ENCODE measurements around the gene LURAP1L.

Gene LURAP1L

DNA sequence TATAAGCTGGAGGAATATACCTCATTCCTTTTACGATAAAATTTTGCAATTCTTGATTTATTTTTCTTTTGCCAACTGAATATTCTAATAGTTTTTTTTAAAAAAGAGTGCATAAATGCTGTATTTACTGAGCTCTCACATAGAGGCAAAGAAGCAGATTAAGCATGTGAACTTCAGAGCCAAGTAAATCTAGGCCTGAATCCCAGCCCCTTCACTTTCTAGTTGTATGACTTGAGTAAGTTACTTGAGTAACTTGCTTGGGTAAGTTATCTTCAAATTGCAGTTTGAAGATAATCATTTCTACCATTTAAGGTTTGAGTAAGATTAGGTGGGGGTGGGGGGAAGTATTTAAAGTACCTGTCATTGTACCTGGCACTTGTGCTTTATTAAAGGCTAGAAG lies 21.8 kb downstream of the LURAP1L start:
- Histone ChIP-seq H3K4me1 (ENCODE audit: control insufficient read depth, insufficient read depth, low read length) (peaks cover 14% of the 10 kb centered on the region), H3K9me3 (replicated peaks; ENCODE audit: low read length) (no peaks in the 10 kb centered on the region), H3K4me3 (ENCODE audit: low read length) (no peak overlapping the region), H3K9ac (ENCODE audit: low read depth, low read length) (no peak overlapping the region), H3K36me3 (ENCODE audit: insufficient read depth, low read length) (no peaks in the 10 kb centered on the region), H3K4me2 (ENCODE audit: low read length) (no peak overlapping the region), H3K27me3 (ENCODE audit: control insufficient read depth, insufficient read depth, low read length) (no peaks in the 10 kb centered on the region)

DNA sequence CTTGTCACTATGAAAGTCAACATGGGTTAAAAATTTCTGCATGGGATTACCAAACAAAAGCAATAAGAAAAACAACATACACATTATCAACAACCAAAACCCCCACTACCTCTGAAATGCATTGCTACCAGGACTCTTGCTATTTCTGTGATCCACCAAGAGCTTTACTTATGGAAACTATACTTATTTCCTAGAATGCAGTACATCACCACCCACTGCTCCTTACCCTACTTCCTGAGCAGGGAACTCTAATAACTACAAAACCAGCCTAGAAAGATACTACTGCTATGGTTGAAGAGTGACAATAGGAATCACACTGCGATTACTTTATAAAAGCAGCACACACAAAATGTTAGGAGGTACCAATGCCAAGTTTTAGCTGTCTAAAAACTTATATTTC lies 22.2 kb downstream of the LURAP1L start:
- H3K4me2 ChIP-seq (ENCODE audit: low read length), result no peak overlapping the region
- H3K27me3 ChIP-seq (ENCODE audit: control insufficient read depth, insufficient read depth, low read length), result no peaks in the 10 kb centered on the region
- H3K4me3 ChIP-seq (ENCODE audit: low read length), result no peak overlapping the region
- peaks cover 19% of the 10 kb centered on the region for H3K4me1 ChIP-seq (ENCODE audit: control insufficient read depth, insufficient read depth, low read length)
- no peak overlapping the region for H3K9ac ChIP-seq (ENCODE audit: low read depth, low read length)
- no peaks in the 10 kb centered on the region for H3K36me3 ChIP-seq (ENCODE audit: insufficient read depth, low read length)
- no peaks in the 10 kb centered on the region for H3K9me3 ChIP-seq (replicated peaks; ENCODE audit: low read length)

DNA sequence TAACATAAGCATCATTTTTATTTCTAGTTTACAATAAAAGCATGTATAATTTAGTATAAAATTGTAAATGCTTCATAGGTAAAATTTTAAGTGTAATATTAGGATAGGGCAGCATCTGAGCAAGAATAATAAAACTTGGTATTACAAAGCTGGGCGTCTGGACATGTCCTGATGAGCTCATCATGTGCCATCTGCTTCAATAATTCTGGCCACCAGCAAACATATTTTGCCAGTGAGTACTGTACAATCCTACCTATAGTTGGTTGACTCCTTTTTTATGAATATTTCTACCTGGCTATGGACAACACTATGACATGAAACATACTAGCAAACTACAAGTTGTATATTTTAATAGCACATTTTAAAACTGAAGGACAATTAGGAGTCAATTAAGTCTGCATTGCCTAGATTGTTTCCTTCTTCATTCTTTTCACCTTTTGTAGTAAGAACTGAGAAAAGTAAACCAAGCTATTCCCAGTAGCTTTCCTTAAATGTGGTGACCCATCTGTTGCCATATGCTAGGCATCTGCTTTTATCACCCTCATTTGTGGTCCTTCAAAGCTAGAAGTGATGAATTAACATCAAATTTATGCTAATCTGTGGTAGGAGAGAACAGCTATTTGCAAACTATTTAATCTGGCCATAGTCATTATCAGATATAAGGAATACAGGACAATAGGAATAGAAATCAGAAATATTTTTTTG lies 23.4 kb downstream of the LURAP1L start:
- no peaks in the 10 kb centered on the region for H3K9me3 ChIP-seq (replicated peaks; ENCODE audit: low read length)
- H3K4me1 ChIP-seq (ENCODE audit: control insufficient read depth, insufficient read depth, low read length), result peaks cover 19% of the 10 kb centered on the region
- no peak overlapping the region for H3K4me2 ChIP-seq (ENCODE audit: low read length)

DNA sequence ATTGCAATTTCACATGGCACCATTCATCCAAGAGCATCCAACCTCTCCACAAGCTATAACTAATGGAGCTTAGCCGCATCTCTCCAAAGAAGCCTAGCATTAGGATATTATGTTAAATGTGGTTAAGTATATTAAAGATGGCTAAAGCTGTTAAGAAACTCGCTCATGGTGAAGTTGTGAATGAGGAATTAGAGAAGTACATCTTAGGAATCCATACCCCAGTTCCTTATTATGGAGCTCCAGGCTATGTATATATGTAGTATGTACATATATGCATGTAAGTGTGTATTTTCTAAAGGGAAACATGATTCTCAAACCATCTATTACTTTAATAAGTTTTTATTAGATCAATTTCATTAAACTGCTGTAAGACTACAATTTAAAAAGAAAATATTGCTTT lies 26.4 kb downstream of the LURAP1L start:
- H3K9ac ChIP-seq (ENCODE audit: low read depth, low read length), result no peak overlapping the region
- H3K36me3 ChIP-seq (ENCODE audit: insufficient read depth, low read length), result no peaks in the 10 kb centered on the region
- H3K27me3 ChIP-seq (ENCODE audit: control insufficient read depth, insufficient read depth, low read length), result no peaks in the 10 kb centered on the region
- H3K4me2 ChIP-seq (ENCODE audit: low read length), result no peak overlapping the region
- H3K4me3 ChIP-seq (ENCODE audit: low read length), result no peak overlapping the region
- H3K4me1 ChIP-seq (ENCODE audit: control insufficient read depth, insufficient read depth, low read length), result peaks cover 19% of the 10 kb centered on the region
- no peaks in the 10 kb centered on the region for H3K9me3 ChIP-seq (replicated peaks; ENCODE audit: low read length)

More for the DNA sequence above, 23.4 kb downstream of the LURAP1L start:
- Histone ChIP-seq H3K4me3 (ENCODE audit: low read length) (no peak overlapping the region), H3K9ac (ENCODE audit: low read depth, low read length) (no peak overlapping the region), H3K27me3 (ENCODE audit: control insufficient read depth, insufficient read depth, low read length) (no peaks in the 10 kb centered on the region), H3K36me3 (ENCODE audit: insufficient read depth, low read length) (no peaks in the 10 kb centered on the region)

DNA sequence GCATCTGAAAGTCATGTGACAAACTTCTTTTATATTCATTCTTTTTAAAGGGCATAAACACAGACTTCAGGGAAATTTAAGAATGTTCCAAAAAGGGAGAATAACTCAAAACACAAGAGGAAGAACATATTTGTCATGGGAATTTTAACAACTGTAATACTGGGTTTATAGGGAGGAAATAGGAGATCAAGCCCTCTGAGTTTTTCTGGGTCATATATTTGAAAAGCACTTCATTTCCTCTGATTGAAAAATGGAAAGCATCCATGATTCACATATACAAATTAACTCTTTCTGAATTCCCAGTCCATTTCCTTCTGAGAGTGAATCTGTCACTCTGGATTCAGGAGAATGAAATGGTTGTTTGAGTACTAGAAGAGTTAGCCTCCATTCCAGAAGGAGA lies 26.8 kb downstream of the LURAP1L start:
- Histone ChIP-seq H3K9ac (ENCODE audit: low read depth, low read length) (no peak overlapping the region), H3K4me1 (ENCODE audit: control insufficient read depth, insufficient read depth, low read length) (peaks cover 19% of the 10 kb centered on the region), H3K36me3 (ENCODE audit: insufficient read depth, low read length) (no peaks in the 10 kb centered on the region), H3K27me3 (ENCODE audit: control insufficient read depth, insufficient read depth, low read length) (no peaks in the 10 kb centered on the region), H3K4me2 (ENCODE audit: low read length) (no peak overlapping the region), H3K4me3 (ENCODE audit: low read length) (no peak overlapping the region), H3K9me3 (replicated peaks; ENCODE audit: low read length) (no peaks in the 10 kb centered on the region)

DNA sequence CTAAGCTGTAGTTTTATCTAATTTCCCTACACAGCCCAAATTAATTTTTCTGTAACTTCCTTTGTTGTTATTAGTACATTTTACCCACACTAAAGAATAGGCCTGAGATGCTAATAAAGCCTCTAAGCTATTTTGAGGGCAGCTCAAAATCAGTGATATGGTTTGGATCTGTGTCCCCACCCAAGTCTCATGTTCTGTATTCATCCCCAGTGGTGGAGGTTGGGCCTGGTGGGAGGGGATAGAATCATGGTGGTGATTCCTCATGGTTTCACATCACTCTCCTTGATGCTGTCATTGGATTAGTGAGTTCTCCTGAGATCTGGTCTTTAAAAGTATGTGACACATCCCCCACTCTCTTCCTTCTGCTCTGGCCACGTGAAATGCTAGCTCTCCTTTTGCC lies 27.3 kb downstream of the LURAP1L start:
- H3K4me1 ChIP-seq (ENCODE audit: control insufficient read depth, insufficient read depth, low read length), result peaks cover 19% of the 10 kb centered on the region
- H3K4me2 ChIP-seq (ENCODE audit: low read length), result no peak overlapping the region
- no peak overlapping the region for H3K4me3 ChIP-seq (ENCODE audit: low read length)
- H3K27me3 ChIP-seq (ENCODE audit: control insufficient read depth, insufficient read depth, low read length), result no peaks in the 10 kb centered on the region
- no peaks in the 10 kb centered on the region for H3K36me3 ChIP-seq (ENCODE audit: insufficient read depth, low read length)
- H3K9me3 ChIP-seq (replicated peaks; ENCODE audit: low read length), result no peaks in the 10 kb centered on the region
- H3K9ac ChIP-seq (ENCODE audit: low read depth, low read length), result no peak overlapping the region

DNA sequence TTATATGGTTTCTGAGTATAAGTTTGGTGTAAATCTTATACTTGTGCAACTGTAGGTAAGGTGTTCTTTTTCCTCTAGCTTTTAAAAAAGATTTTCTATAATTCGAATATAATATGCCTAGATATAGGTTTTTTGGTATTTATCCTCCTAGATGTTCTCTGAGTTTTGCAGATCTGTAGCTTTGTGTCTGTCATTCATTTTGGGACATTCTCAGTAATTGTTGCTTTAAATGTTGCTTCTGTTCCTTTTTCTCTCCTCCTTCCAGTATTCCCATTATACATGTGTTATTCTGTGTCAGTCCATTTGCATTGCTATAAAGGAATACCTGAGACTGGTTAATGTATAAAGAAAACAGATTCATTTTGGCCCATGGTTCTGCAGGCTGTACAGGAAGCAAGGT lies 33.7 kb downstream of the LURAP1L start:
- H3K36me3 ChIP-seq (ENCODE audit: insufficient read depth, low read length), result no peaks in the 10 kb centered on the region
- no peaks in the 10 kb centered on the region for H3K9me3 ChIP-seq (replicated peaks; ENCODE audit: low read length)
- H3K9ac ChIP-seq (ENCODE audit: low read depth, low read length), result no peak overlapping the region
- no peak overlapping the region for H3K4me3 ChIP-seq (ENCODE audit: low read length)
- H3K27me3 ChIP-seq (ENCODE audit: control insufficient read depth, insufficient read depth, low read length), result no peaks in the 10 kb centered on the region
- peaks cover 14% of the 10 kb centered on the region for H3K4me1 ChIP-seq (ENCODE audit: control insufficient read depth, insufficient read depth, low read length)
- H3K4me2 ChIP-seq (ENCODE audit: low read length), result no peak overlapping the region

DNA sequence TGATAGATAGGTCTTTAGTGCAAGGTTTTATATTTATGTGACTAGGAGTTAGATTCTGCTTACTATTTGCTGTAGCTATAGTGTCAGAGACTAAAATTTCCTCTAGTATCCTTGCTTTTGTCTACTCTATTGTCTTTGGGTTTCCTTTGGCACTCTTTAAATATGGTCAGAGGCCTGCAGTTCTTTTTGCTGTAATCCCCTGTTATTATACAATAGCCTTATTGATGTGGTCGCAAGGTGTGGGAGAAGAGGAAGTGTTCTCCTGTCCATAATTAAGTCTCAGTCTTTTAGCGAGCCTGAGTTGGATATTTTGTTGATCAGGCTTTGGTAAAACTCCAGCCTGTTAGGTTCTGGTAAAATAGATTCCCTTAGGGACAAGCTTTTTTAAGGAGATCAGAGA lies 34.9 kb downstream of the LURAP1L start:
- Histone ChIP-seq H3K4me1 (ENCODE audit: control insufficient read depth, insufficient read depth, low read length) (peaks cover 22% of the 10 kb centered on the region), H3K27me3 (ENCODE audit: control insufficient read depth, insufficient read depth, low read length) (no peaks in the 10 kb centered on the region), H3K4me3 (ENCODE audit: low read length) (no peak overlapping the region), H3K36me3 (ENCODE audit: insufficient read depth, low read length) (no peaks in the 10 kb centered on the region), H3K9me3 (replicated peaks; ENCODE audit: low read length) (no peaks in the 10 kb centered on the region), H3K9ac (ENCODE audit: low read depth, low read length) (no peak overlapping the region), H3K4me2 (ENCODE audit: low read length) (no peak overlapping the region)

DNA sequence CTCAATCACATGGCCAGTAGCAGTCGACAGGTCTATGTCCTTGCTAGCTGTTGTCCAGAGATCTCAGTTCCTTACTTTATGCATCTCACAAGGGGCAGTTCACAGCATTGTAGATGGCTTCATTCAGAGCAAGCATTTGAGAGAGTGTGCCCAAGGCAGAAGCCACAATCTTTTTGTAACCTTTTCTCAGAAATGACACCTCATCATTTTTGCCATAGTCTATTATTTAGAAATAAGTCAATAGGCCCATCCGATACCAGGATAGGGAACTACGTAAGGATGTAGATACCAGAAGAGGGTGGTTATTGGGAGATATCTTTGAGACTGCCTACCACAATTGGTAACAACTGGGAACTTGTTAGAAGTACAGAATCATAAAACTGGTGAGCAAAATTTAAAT lies 37.1 kb downstream of the LURAP1L start:
- H3K9ac ChIP-seq (ENCODE audit: low read depth, low read length), result no peak overlapping the region
- no peak overlapping the region for H3K4me2 ChIP-seq (ENCODE audit: low read length)
- no peaks in the 10 kb centered on the region for H3K9me3 ChIP-seq (replicated peaks; ENCODE audit: low read length)
- H3K4me1 ChIP-seq (ENCODE audit: control insufficient read depth, insufficient read depth, low read length), result peaks cover 37% of the 10 kb centered on the region
- no peaks in the 10 kb centered on the region for H3K27me3 ChIP-seq (ENCODE audit: control insufficient read depth, insufficient read depth, low read length)
- no peaks in the 10 kb centered on the region for H3K36me3 ChIP-seq (ENCODE audit: insufficient read depth, low read length)
- no peak overlapping the region for H3K4me3 ChIP-seq (ENCODE audit: low read length)

DNA sequence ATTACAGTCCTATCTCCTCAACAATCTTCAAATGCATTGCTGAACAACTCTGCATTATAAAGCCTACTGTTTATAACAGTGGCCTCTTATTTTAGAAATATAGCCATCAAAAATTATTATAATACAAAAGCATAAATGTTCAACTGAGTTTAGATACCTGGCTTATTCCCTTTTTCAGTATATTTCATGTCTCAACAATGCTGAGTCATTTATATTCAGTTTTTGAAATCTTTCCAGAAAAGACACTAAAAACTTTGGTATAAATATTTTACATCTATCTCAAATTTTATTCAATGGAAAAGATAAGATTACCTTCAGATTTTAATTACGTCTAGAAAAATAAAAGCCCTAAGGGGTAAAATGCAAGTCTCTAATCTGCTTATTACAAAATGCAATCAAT lies 37.9 kb downstream of the LURAP1L start:
- Histone ChIP-seq H3K9ac (ENCODE audit: low read depth, low read length) (no peak overlapping the region), H3K9me3 (replicated peaks; ENCODE audit: low read length) (no peaks in the 10 kb centered on the region), H3K36me3 (ENCODE audit: insufficient read depth, low read length) (no peaks in the 10 kb centered on the region), H3K4me2 (ENCODE audit: low read length) (no peak overlapping the region), H3K4me1 (ENCODE audit: control insufficient read depth, insufficient read depth, low read length) (peaks cover 40% of the 10 kb centered on the region), H3K4me3 (ENCODE audit: low read length) (no peak overlapping the region), H3K27me3 (ENCODE audit: control insufficient read depth, insufficient read depth, low read length) (no peaks in the 10 kb centered on the region)

DNA sequence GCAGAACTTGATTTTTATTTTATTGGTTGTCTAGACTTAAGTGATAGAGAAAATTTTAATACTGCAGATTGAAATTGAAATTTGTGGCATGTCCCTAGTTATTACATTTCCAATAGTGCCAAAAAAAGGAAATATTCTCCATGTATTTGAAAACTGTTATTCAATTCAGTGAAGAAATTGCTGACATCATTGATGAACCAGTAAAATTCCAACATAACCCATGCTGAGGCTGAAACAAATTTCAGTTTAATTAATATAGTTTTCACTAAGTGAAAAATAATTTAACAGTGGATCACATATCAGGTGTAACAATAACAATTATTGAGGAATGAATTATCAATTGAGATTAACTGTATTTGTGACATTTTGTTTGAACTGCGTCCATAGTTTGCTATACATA lies 38.7 kb downstream of the LURAP1L start:
- Histone ChIP-seq H3K4me1 (ENCODE audit: control insufficient read depth, insufficient read depth, low read length) (peaks cover 45% of the 10 kb centered on the region), H3K36me3 (ENCODE audit: insufficient read depth, low read length) (no peaks in the 10 kb centered on the region), H3K4me3 (ENCODE audit: low read length) (peak overlapping the region; percentile 32), H3K27me3 (ENCODE audit: control insufficient read depth, insufficient read depth, low read length) (no peaks in the 10 kb centered on the region), H3K4me2 (ENCODE audit: low read length) (peak overlapping the region; percentile 68), H3K9me3 (replicated peaks; ENCODE audit: low read length) (no peaks in the 10 kb centered on the region), H3K9ac (ENCODE audit: low read depth, low read length) (peak overlapping the region; percentile 74)
